BLaER1 (cell line): ENCODE data around the gene ARHGEF10L.

Source experiments
- H3K27ac ChIP-seq: shearing (Covaris generic); formaldehyde crosslinking; 2 replicates; pipeline ENCODE4 v1.8.1; 2022
- H3K27me3 ChIP-seq: shearing (Covaris generic); formaldehyde crosslinking; 2 replicates; pipeline ENCODE4 v1.8.1; 2022
- H3K36me3 ChIP-seq: shearing (Covaris generic); formaldehyde crosslinking; 2 replicates; pipeline ENCODE4 v1.8.1; 2022
- H3K4me1 ChIP-seq: shearing (Covaris generic); formaldehyde crosslinking; 2 replicates; pipeline ENCODE4 v1.8.1; 2022
- H3K4me2 ChIP-seq: shearing (Covaris generic); formaldehyde crosslinking; 2 replicates; pipeline ENCODE4 v1.8.1; 2022
- H3K4me3 ChIP-seq: shearing (Covaris generic); formaldehyde crosslinking; 2 replicates; pipeline ENCODE4 v1.8.1; 2022
- H3K9ac ChIP-seq: shearing (Covaris generic); formaldehyde crosslinking; 2 replicates; pipeline ENCODE4 v1.8.1; 2022
- H3K9me3 ChIP-seq: shearing (Covaris generic); formaldehyde crosslinking; 2 replicates; pipeline ENCODE4 v1.8.1; 2022
- H4K20me1 ChIP-seq: shearing (Covaris generic); formaldehyde crosslinking; 2 replicates; pipeline ENCODE4 v1.8.1; 2022
- Cebpa-rat ChIP-seq: shearing (Covaris generic); IDR thresholded peaks from 2 replicates; pipeline ENCODE4 v1.8.1; 2022

ARHGEF10L gene

GRCh38 chr1:17599291-17599953 lies 59.9 kb downstream of the ARHGEF10L start:
- H3K4me2 ChIP-seq: peak overlapping the region; percentile 85
- H3K27me3 ChIP-seq: no peaks in the 10 kb centered on the region
- no peaks in the 10 kb centered on the region for H3K9me3 ChIP-seq
- no peak overlapping the region for H3K4me3 ChIP-seq
- no peak overlapping the region for H3K9ac ChIP-seq
- H3K4me1 ChIP-seq: peaks cover 77% of the 10 kb centered on the region
- TF ChIP-seq Cebpa-rat: no peak
- peaks cover 23% of the 10 kb centered on the region for H4K20me1 ChIP-seq
- peak overlapping the region; percentile 63 for H3K27ac ChIP-seq
- peaks cover 9% of the 10 kb centered on the region; the same call in 1 of the 2 replicates for H3K36me3 ChIP-seq

- Histone ChIP-seq H4K20me1 (peaks cover 23% of the 10 kb centered on the region), H3K27me3 (no peaks in the 10 kb centered on the region), H3K27ac (peak overlapping the region; percentile 63), H3K9me3 (no peaks in the 10 kb centered on the region), H3K4me1 (peaks cover 72% of the 10 kb centered on the region), H3K36me3 (peaks cover 12% of the 10 kb centered on the region; the same call in 1 of the 2 replicates), H3K9ac (no peak overlapping the region), H3K4me2 (peak overlapping the region; percentile 85), H3K4me3 (no peak overlapping the region)
- no peak for TF ChIP-seq Cebpa-rat
These were observed 60.4 kb downstream of the ARHGEF10L start for GRCh38 chr1:17599954-17600300.

DNA sequence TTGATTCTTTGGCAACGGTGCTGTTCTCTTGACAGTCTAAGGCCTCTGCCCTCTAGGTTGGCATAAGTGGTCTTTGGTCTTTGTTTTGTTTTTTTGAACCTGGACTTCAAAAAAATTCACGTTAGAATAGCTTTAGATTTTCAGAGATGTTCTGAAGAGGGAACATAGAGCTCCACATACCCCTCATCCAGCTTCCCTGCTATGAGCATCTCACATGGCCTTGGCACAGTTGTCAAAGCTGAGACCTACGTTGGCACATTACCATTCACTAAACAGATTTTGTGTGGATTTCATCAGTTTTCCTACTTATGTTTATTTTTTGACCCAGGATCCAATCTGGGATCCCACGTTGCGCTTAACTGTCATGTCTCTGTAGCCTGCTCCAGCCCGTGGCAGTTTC lies 60.8 kb downstream of the ARHGEF10L start:
- Histone ChIP-seq H3K27me3 (no peaks in the 10 kb centered on the region), H3K36me3 (peaks cover 13% of the 10 kb centered on the region; the same call in 1 of the 2 replicates), H3K27ac (peak overlapping the region; percentile 63), H3K4me1 (peaks cover 68% of the 10 kb centered on the region), H3K9ac (no peak overlapping the region), H3K4me2 (peak overlapping the region; percentile 85), H3K4me3 (no peak overlapping the region), H3K9me3 (no peaks in the 10 kb centered on the region), H4K20me1 (peaks cover 21% of the 10 kb centered on the region)
- no peak for TF ChIP-seq Cebpa-rat

GRCh38 chr1:17601643-17602382 lies 62.3 kb downstream of the ARHGEF10L start:
- H4K20me1 ChIP-seq: peaks cover 12% of the 10 kb centered on the region; the same call in 1 of the 2 replicates
- H3K4me1 ChIP-seq: peaks cover 60% of the 10 kb centered on the region
- H3K27me3 ChIP-seq: no peaks in the 10 kb centered on the region
- H3K9ac ChIP-seq: no peak overlapping the region
- H3K27ac ChIP-seq: peak overlapping the region; percentile 73
- no peak overlapping the region for H3K4me3 ChIP-seq
- H3K9me3 ChIP-seq: no peaks in the 10 kb centered on the region
- peaks cover 13% of the 10 kb centered on the region for H3K36me3 ChIP-seq
- peak overlapping the region; percentile 78 for H3K4me2 ChIP-seq
- no peak for TF ChIP-seq Cebpa-rat

GRCh38 chr1:17603091-17603841 lies 63.8 kb downstream of the ARHGEF10L start:
- Histone ChIP-seq H3K36me3 (peaks cover 25% of the 10 kb centered on the region), H3K27me3 (no peaks in the 10 kb centered on the region), H4K20me1 (peaks cover 12% of the 10 kb centered on the region; the same call in 1 of the 2 replicates), H3K9me3 (no peaks in the 10 kb centered on the region), H3K4me3 (no peak overlapping the region), H3K27ac (peak overlapping the region; percentile 73), H3K9ac (no peak overlapping the region), H3K4me2 (peak overlapping the region; percentile 78), H3K4me1 (peaks cover 56% of the 10 kb centered on the region)
- no peak for TF ChIP-seq Cebpa-rat

DNA sequence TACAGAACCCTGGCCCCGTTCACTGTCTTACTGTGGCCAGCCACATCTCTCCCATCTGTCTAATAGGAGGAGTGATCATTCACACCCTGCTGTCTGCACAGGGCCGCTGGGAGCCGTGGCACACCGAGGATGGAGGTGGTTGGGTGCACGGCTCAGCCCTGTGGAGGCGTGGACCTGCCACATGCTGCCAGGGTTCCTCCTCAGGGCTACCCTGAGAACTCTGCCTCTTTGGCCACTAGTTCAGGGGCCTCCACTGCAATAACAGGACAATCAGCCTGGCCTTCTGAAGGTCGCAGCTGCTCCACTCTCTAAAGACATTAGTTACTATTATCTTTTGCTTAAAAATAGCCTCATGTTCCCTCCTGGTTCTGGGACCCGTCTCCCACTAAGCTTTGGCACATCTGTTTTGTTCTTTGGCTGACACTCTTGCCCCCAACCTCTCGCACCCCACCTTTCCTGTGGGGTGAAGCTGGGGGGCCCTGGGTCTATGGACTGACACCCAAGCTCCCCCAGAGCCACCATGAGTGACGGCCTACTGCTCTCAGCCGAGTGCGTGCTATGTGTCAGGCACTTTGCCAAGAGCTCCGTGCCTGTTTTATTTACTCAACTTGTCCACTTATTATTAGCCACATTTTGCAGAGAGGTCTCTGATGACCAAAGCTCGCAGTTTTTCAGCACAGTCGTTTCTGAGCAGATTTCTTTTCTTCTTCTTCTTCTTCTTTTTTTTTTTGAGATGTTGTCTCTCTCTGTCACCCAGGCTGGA lies 66.3 kb downstream of the ARHGEF10L start:
- H3K4me3 ChIP-seq: no peak overlapping the region
- TF ChIP-seq Cebpa-rat: no peak
- peaks cover 39% of the 10 kb centered on the region for H3K36me3 ChIP-seq
- H3K27me3 ChIP-seq: no peaks in the 10 kb centered on the region
- H4K20me1 ChIP-seq: peaks cover 6% of the 10 kb centered on the region; the same call in 1 of the 2 replicates
- no peak overlapping the region for H3K4me2 ChIP-seq
- no peak overlapping the region for H3K27ac ChIP-seq
- 0 out of 2 replicates have a peak overlapping the region, but pooled peaks have one; percentile 34 for H3K9ac ChIP-seq
- H3K4me1 ChIP-seq: peaks cover 32% of the 10 kb centered on the region
- no peaks in the 10 kb centered on the region for H3K9me3 ChIP-seq

GRCh38 chr1:17606826-17607440 lies 67.4 kb downstream of the ARHGEF10L start:
- Histone ChIP-seq H3K9ac (no peak overlapping the region), H3K27ac (no peak overlapping the region), H3K4me1 (peaks cover 22% of the 10 kb centered on the region), H3K4me2 (no peak overlapping the region), H4K20me1 (peaks cover 6% of the 10 kb centered on the region; the same call in 1 of the 2 replicates), H3K27me3 (no peaks in the 10 kb centered on the region), H3K9me3 (no peaks in the 10 kb centered on the region), H3K4me3 (no peak overlapping the region), H3K36me3 (peaks cover 41% of the 10 kb centered on the region)
- TF ChIP-seq Cebpa-rat: no peak

GRCh38 chr1:17607644-17608581 lies 68.4 kb downstream of the ARHGEF10L start:
- Histone ChIP-seq H3K4me1 (peaks cover 12% of the 10 kb centered on the region), H3K27ac (no peak overlapping the region), H3K36me3 (peaks cover 46% of the 10 kb centered on the region), H3K4me2 (no peak overlapping the region), H3K4me3 (no peak overlapping the region), H3K27me3 (no peaks in the 10 kb centered on the region), H3K9ac (no peak overlapping the region), H4K20me1 (peaks cover 6% of the 10 kb centered on the region; the same call in 1 of the 2 replicates), H3K9me3 (no peaks in the 10 kb centered on the region)
- no peak for TF ChIP-seq Cebpa-rat
